ENCODE results near the gene MAN2A2.

The MAN2A2 gene

GRCh38 chr15:90902840-90903732, at the start of gene MAN2A2:
MAN2A2 (plus strand) TSS chr15:90903302; CDS start chr15:90904208, 906 bp downstream.
- peak; percentile 73 to 77 for DNase-seq

GRCh38 chr15:90855139-90855538, 48.0 kb upstream of the MAN2A2 start:
- DNase-seq = no peak

GRCh38 chr15:90857337-90857736, 45.8 kb upstream of the MAN2A2 start:
- DNase-seq = no peak

GRCh38 chr15:90857883-90858443, 45.1 kb upstream of the MAN2A2 start:
- DNase-seq = no peak

GRCh38 chr15:90859234-90860131, 43.6 kb upstream of the MAN2A2 start:
- no peak for DNase-seq

GRCh38 chr15:90860450-90860849, 42.7 kb upstream of the MAN2A2 start:
- no peak for DNase-seq

- DNase-seq = no peak
Measured at GRCh38 chr15:90860942-90861675, 42.0 kb upstream of the MAN2A2 start.

GRCh38 chr15:90862487-90862886, 40.6 kb upstream of the MAN2A2 start:
- no peak for DNase-seq

GRCh38 chr15:90862964-90863778, 39.9 kb upstream of the MAN2A2 start:
- DNase-seq = no peak

GRCh38 chr15:90863987-90864386, 39.1 kb upstream of the MAN2A2 start:
- no peak for DNase-seq

GRCh38 chr15:90864507-90864906, 38.6 kb upstream of the MAN2A2 start:
- DNase-seq = no peak

GRCh38 chr15:90865702-90866101, 37.4 kb upstream of the MAN2A2 start:
- no peak for DNase-seq

GRCh38 chr15:90866161-90866715, 36.9 kb upstream of the MAN2A2 start:
- DNase-seq = no peak

- DNase-seq = no peak
Measured at GRCh38 chr15:90866800-90867199, 36.3 kb upstream of the MAN2A2 start.

GRCh38 chr15:90868261-90868689, 34.8 kb upstream of the MAN2A2 start, which contains the start of gene FURIN:
FURIN (plus strand) TSS chr15:90868588; CDS start chr15:90875741, 7,153 bp downstream.
- no peak for DNase-seq

- no peak for DNase-seq
Measured at GRCh38 chr15:90869140-90869541, 34.0 kb upstream of the MAN2A2 start.

GRCh38 chr15:90869601-90870353, 33.3 kb upstream of the MAN2A2 start:
- peak in 1 of 2 donors; percentile 52 for DNase-seq

- DNase-seq = no peak
Measured at GRCh38 chr15:90870354-90871138, 32.6 kb upstream of the MAN2A2 start.

- DNase-seq = no peak
Measured at GRCh38 chr15:90871139-90871715, 31.9 kb upstream of the MAN2A2 start.
